ENCODE results near the gene PIGK. TPM values are rescaled to one million over a fixed set of nuclear protein-coding genes. Genes with fewer than 3 reads are reported as not detected.
A peak's percentile ranks its signal among the peaks of the same experiment; 100 is the strongest.
"Not testable (repeated sequence)": the region's sequence is repeated elsewhere in the genome, so short reads cannot be mapped to it uniquely, and the experiment has no call there.

PIGK gene
- total RNA-seq, 4 donors from 2014 or later, result 23.5 to 41.0 (median 28.3) TPM

DNA sequence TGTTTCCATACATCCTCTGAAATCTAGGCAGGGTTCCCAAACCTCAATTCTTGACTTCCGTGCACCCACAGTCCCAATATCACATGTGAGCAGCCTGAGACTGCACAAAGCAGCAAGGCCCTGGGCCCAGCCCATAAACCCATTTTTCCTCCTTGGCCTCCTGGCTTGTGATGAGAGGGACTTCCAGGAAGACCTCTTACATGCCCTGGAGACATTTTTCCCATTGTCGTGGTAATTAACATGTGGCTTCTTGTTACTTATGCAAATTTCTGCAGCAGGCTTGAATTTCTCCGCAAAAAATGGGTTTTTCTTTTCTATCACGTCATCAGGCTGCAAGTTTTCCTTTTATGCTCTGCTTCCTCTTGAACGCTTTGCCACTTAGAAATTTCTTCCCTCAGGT lies 3.3 kb upstream of the PIGK start:
- H3K4me3 ChIP-seq (replicated peaks in 1 of 3), result no peak overlapping the region
- no peaks in the 10 kb centered on the region for H3K27me3 ChIP-seq
- intact Hi-C loops (cut with DNase I), result no loop called here
- H3K9me3 ChIP-seq, result no peaks in the 10 kb centered on the region
- no peak for TF ChIP-seq CTCF (IDR thresholded peaks at IDR 0.05)
- TF ChIP-seq POLR2A (IDR thresholded peaks at IDR 0.05), result no peak
- H3K36me3 ChIP-seq, result no peaks in the 10 kb centered on the region
- DNase-seq, result no peak
- peaks cover 5 to 6% of the 10 kb centered on the region in 2 donors for H3K4me1 ChIP-seq
- 91 to 95% methylated on average over 5 of the region's 5 CpGs for WGBS, 2 donors
- no peak overlapping the region for H3K27ac ChIP-seq

GRCh38 chr1:77220687-77221463 lies 1.6 kb upstream of the PIGK start:
- H3K27me3 ChIP-seq, result no peaks in the 10 kb centered on the region
- intact Hi-C loops (cut with DNase I), result no loop called here
- no peaks in the 10 kb centered on the region for H3K9me3 ChIP-seq
- no peak for TF ChIP-seq POLR2A (IDR thresholded peaks at IDR 0.05)
- TF ChIP-seq CTCF (IDR thresholded peaks at IDR 0.05), result no peak
- WGBS, 2 donors, result 65 to 67% methylated on average over 3 of the region's 3 CpGs
- DNase-seq, result no peak
- H3K4me1 ChIP-seq, result peaks cover 5 to 6% of the 10 kb centered on the region in 2 donors
- no peak overlapping the region for H3K4me3 ChIP-seq (replicated peaks in 1 of 3)
- H3K27ac ChIP-seq, result no peak overlapping the region
- no peaks in the 10 kb centered on the region for H3K36me3 ChIP-seq

DNA sequence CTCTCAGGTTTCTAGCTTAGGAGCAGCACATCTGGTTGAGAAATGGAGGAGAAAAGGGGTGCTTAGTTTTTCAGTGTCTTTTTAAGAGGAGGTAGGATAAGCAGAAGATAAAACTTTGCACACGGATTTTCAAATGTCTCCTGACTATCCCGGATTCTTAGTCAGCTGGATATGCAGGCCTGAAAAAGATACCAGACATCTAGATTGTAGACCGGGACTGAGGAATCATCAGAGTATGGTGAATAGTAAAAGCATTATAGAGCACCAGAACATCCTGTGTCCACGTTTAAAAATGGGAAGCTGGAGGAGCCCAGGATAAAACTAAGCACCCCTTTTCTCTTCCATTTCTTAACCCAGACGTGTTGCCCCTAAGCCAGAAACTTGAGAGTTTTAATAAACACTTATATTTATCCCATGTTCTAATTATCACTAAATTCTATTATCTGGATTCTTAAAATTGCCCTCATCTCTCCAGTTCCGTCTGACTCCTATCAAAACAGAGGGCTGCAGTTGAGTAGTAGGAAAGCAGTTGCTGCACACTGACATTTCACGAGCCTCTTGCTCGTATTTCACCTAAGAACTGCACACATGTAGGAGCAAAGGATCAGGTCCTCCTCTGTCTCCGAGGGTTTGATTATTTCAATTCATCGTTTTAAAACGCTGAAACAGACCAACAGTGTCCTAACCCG lies 609 bp downstream of the PIGK start:
- TF ChIP-seq POLR2A (IDR thresholded peaks at IDR 0.05), result no peak
- no peak for TF ChIP-seq CTCF (IDR thresholded peaks at IDR 0.05)
- peak overlapping the region; percentile 33 to 92 (median 52) for H3K4me3 ChIP-seq (replicated peaks in 1 of 3)
- H3K27me3 ChIP-seq, result no peaks in the 10 kb centered on the region
- no peak for DNase-seq
- intact Hi-C loops (cut with DNase I), result no loop called here
- H3K27ac ChIP-seq, result peak overlapping the region; percentile 63 to 83 (median 70)
- 8% methylated on average over 12 of the region's 12 CpGs for WGBS, 2 donors
- no peaks in the 10 kb centered on the region for H3K9me3 ChIP-seq
- no peaks in the 10 kb centered on the region for H3K36me3 ChIP-seq
- peaks cover 5 to 6% of the 10 kb centered on the region in 2 donors for H3K4me1 ChIP-seq

DNA sequence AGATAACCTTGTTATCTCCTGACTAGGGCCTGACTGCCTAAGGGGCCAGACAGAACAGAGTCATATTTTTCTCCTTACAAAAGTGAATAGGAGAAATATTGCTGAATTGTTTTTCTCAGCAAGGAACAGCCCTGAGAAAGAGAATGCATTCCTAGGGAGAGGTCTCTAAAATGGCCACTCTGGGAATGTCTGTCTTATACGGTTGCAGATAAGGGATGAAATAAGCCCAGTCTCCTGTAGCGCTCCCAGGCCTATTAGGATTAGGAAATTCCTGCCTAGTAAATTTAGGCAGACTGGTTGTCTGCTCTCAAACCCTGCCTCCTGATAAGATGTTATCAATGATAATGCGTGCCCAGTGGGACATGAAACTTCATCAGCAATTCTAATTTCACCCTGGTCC lies 15.2 kb downstream of the PIGK start:
- H3K27me3 ChIP-seq; H3K9me3 ChIP-seq; H3K4me3 ChIP-seq (replicated peaks in 1 of 3); H3K36me3 ChIP-seq; H3K4me1 ChIP-seq; intact Hi-C loops (cut with DNase I); DNase-seq; H3K27ac ChIP-seq: not testable (repeated sequence)
- 99 to 100% methylated on average over 3 of the region's 3 CpGs for whole genome bisulfite sequencing, 2 donors

GRCh38 chr1:77202751-77203150 lies 16.5 kb downstream of the PIGK start:
- H3K9me3 ChIP-seq, result no peaks in the 10 kb centered on the region
- no peak for DNase-seq
- no peak overlapping the region for H3K27ac ChIP-seq
- no peaks in the 10 kb centered on the region for H3K27me3 ChIP-seq
- H3K4me1 ChIP-seq, result no peaks in the 10 kb centered on the region
- intact Hi-C loops (cut with DNase I), result no loop called here
- 57 to 81% methylated on average over 3 of the region's 3 CpGs for WGBS, 2 donors
- no peaks in the 10 kb centered on the region for H3K36me3 ChIP-seq
- no peak for TF ChIP-seq POLR2A (IDR thresholded peaks at IDR 0.05)
- TF ChIP-seq CTCF (IDR thresholded peaks at IDR 0.05), result no peak
- no peak overlapping the region for H3K4me3 ChIP-seq (replicated peaks in 1 of 3)
